Mononuclear cell (primary cell): ENCODE data around the gene ABCF3. TPM values are rescaled to one million over a fixed set of nuclear protein-coding genes. Genes with fewer than 3 reads are reported as not detected.

ENCODE experiments used
- H3K27me3 ChIP-seq: 2 replicates; pipeline ENCODE4 v1.6.0; 2011; ENCODE audit warnings: low read length, control low read depth; ENCODE audit not compliant: insufficient read depth
- H3K4me1 ChIP-seq: 2 replicates; pipeline ENCODE4 v1.5.1; 2011; ENCODE audit warnings: mild to moderate bottlenecking, low read length, control low read depth; ENCODE audit not compliant: insufficient read depth
- H3K4me3 ChIP-seq: 2 replicates; pipeline ENCODE4 v1.5.1; 2011; ENCODE audit warnings: mild to moderate bottlenecking, low read length, moderate library complexity
- H3K9me3 ChIP-seq: 2 replicates; pipeline ENCODE4 v1.5.1; 2011; ENCODE audit warnings: low read depth, mild to moderate bottlenecking, control low read depth, low read length
- total RNA-seq: library from RNA; depleted of rRNA; stranded (reverse); fragments of >200 nt; gene quantifications from one replicate; pipeline ENCODE4 v1.2.3, GENCODE V29; 2012

Gene ABCF3
- total RNA-seq, 1 donor = 39.7 TPM

- H3K27me3 ChIP-seq = peaks cover 51% of the 10 kb centered on the region
- H3K4me3 ChIP-seq = no peak overlapping the region
- H3K9me3 ChIP-seq = no peaks in the 10 kb centered on the region
- H3K4me1 ChIP-seq = peaks cover 19% of the 10 kb centered on the region
Observed at GRCh38 chr3:184230081-184230602, 44.1 kb downstream of the ABCF3 start.

- Histone ChIP-seq H3K27me3 (peaks cover 51% of the 10 kb centered on the region), H3K9me3 (no peaks in the 10 kb centered on the region), H3K4me3 (no peak overlapping the region), H3K4me1 (peaks cover 19% of the 10 kb centered on the region)
Observed at GRCh38 chr3:184230603-184231528, 44.9 kb downstream of the ABCF3 start.

- Histone ChIP-seq H3K4me3 (no peak overlapping the region), H3K4me1 (peaks cover 19% of the 10 kb centered on the region), H3K27me3 (peaks cover 46% of the 10 kb centered on the region), H3K9me3 (no peaks in the 10 kb centered on the region)
Observed at GRCh38 chr3:184231671-184232070, 45.7 kb downstream of the ABCF3 start.

- Histone ChIP-seq H3K4me1 (peaks cover 19% of the 10 kb centered on the region), H3K4me3 (no peak overlapping the region), H3K9me3 (no peaks in the 10 kb centered on the region), H3K27me3 (peaks cover 36% of the 10 kb centered on the region)
Observed at GRCh38 chr3:184233127-184233843, 47.3 kb downstream of the ABCF3 start.

GRCh38 chr3:184234224-184234623 is 48.2 kb downstream of the ABCF3 start:
- Histone ChIP-seq H3K4me1 (peaks cover 18% of the 10 kb centered on the region), H3K27me3 (peaks cover 30% of the 10 kb centered on the region), H3K9me3 (no peaks in the 10 kb centered on the region)

GRCh38 chr3:184234671-184235380 is 48.8 kb downstream of the ABCF3 start:
- Histone ChIP-seq H3K4me3 (no peak overlapping the region), H3K4me1 (peaks cover 12% of the 10 kb centered on the region), H3K27me3 (peaks cover 26% of the 10 kb centered on the region), H3K9me3 (no peaks in the 10 kb centered on the region)

More at GRCh38 chr3:184234224-184234623, 48.2 kb downstream of the ABCF3 start:
- H3K4me3 ChIP-seq = no peak overlapping the region

- Histone ChIP-seq H3K4me1 (peaks cover 5% of the 10 kb centered on the region), H3K4me3 (no peak overlapping the region), H3K27me3 (peaks cover 23% of the 10 kb centered on the region), H3K9me3 (no peaks in the 10 kb centered on the region)
Observed at GRCh38 chr3:184235381-184236032, 49.5 kb downstream of the ABCF3 start.

GRCh38 chr3:184236033-184236410 is 50.0 kb downstream of the ABCF3 start:
- no peaks in the 10 kb centered on the region for H3K9me3 ChIP-seq
- no peak overlapping the region for H3K4me3 ChIP-seq
- peaks cover 20% of the 10 kb centered on the region for H3K27me3 ChIP-seq
- H3K4me1 ChIP-seq = no peaks in the 10 kb centered on the region

GRCh38 chr3:184236636-184237035 is 50.6 kb downstream of the ABCF3 start:
- Histone ChIP-seq H3K27me3 (peaks cover 14% of the 10 kb centered on the region), H3K4me3 (no peak overlapping the region), H3K4me1 (no peaks in the 10 kb centered on the region)

GRCh38 chr3:184237211-184237610 is 51.2 kb downstream of the ABCF3 start:
- Histone ChIP-seq H3K4me3 (no peak overlapping the region), H3K27me3 (peaks cover 8% of the 10 kb centered on the region), H3K9me3 (no peaks in the 10 kb centered on the region), H3K4me1 (no peaks in the 10 kb centered on the region)

More at GRCh38 chr3:184236636-184237035, 50.6 kb downstream of the ABCF3 start:
- H3K9me3 ChIP-seq = no peaks in the 10 kb centered on the region

- Histone ChIP-seq H3K4me3 (no peak overlapping the region), H3K4me1 (no peaks in the 10 kb centered on the region), H3K9me3 (no peaks in the 10 kb centered on the region), H3K27me3 (peaks cover 2% of the 10 kb centered on the region)
Observed at GRCh38 chr3:184237807-184238206, 51.8 kb downstream of the ABCF3 start.

GRCh38 chr3:184238246-184238818 is 52.3 kb downstream of the ABCF3 start:
- H3K27me3 ChIP-seq = no peaks in the 10 kb centered on the region
- no peaks in the 10 kb centered on the region for H3K4me1 ChIP-seq
- H3K9me3 ChIP-seq = no peaks in the 10 kb centered on the region
- H3K4me3 ChIP-seq = no peak overlapping the region

GRCh38 chr3:184239221-184239620 is 53.2 kb downstream of the ABCF3 start:
- Histone ChIP-seq H3K27me3 (no peaks in the 10 kb centered on the region), H3K4me3 (no peak overlapping the region), H3K4me1 (no peaks in the 10 kb centered on the region), H3K9me3 (no peaks in the 10 kb centered on the region)

GRCh38 chr3:184239708-184240107 is 53.7 kb downstream of the ABCF3 start:
- Histone ChIP-seq H3K4me3 (no peak overlapping the region), H3K9me3 (no peaks in the 10 kb centered on the region), H3K4me1 (no peaks in the 10 kb centered on the region), H3K27me3 (no peaks in the 10 kb centered on the region)
